HCT116 (cell line): Measurements from ENCODE around the gene DIP2C. TPM values are rescaled to one million over a fixed set of nuclear protein-coding genes. Genes with fewer than 3 reads are reported as not detected.

Experiments used
- ATAC-seq: fragments of 200-7000 bp; cut with Tn5 transposase; 2 replicates; pipeline ENCODE4 v1.9.1; 2020; ENCODE audit warnings: mild to moderate bottlenecking, moderate library complexity
- BruUV-seq: library from RNA; stranded (reverse); fragments of 400-500 nt; replicated peaks from 2 replicates; lab custom pipeline; 2021; lab: Mats Ljungman, UMichigan
- CTCF ChIA-PET: fragments of 300-600 bp; sonication (Branson Sonifier 250); formaldehyde crosslinking; loops from one replicate; lab custom pipeline; 2021; ENCODE audit warnings: antibody characterized with exemption; lab: Charles Lee
- POLR2A ChIA-PET: fragments of 300-600, 350-600 bp; sonication (Branson Sonifier 250); formaldehyde crosslinking; loops from one replicate; lab custom pipeline; 2021; ENCODE audit warnings: antibody characterized with exemption; lab: Charles Lee
- RAD21 ChIA-PET, 2 experiments: fragments of 300-600 bp; sonication (Branson Sonifier 250); formaldehyde crosslinking; loops; one replicate each; lab custom pipeline; 2023; ENCODE audit warnings: low total read pairs in 2 of 2; ENCODE audit not compliant: uncharacterized antibody in 2 of 2, unreplicated experiment in 2 of 2, low non-redundant PET in 1 of 2; lab: Charles Lee
- DNase-seq: peaks from one replicate; pipeline ENCODE4 v3.0.0-alpha.2; 2010; ENCODE audit warnings: low read depth, low spot score
- H2AFZ ChIP-seq: fragments of 200-600 bp; shearing (Covaris generic), sonication (generic); 2 replicates; pipeline ENCODE4 v1.6.1; 2017; ENCODE audit warnings: low read depth, mixed run types, mixed read lengths, antibody characterized with exemption, low read length; ENCODE audit not compliant: poor library complexity, severe bottlenecking
- H3K27ac ChIP-seq: 2 replicates; pipeline ENCODE4 v1.5.1; 2012; ENCODE audit warnings: low read depth, low read length
- H3K27me3 ChIP-seq: fragments of 200-600 bp; sonication (generic); 2 replicates; pipeline ENCODE4 v1.6.1; 2016; ENCODE audit warnings: mixed run types, low read length, mixed read lengths; ENCODE audit not compliant: insufficient read depth
- H3K36me3 ChIP-seq, 2 experiments: fragments of 200-500 bp in 1 of 2; fragments of 200-600 bp in 1 of 2; sonication (Bioruptor generic) in 1 of 2; sonication (generic) in 1 of 2; 2 replicates each; pipeline versions ENCODE4 v1.5.1 to v1.6.1; 2014 to 2016; ENCODE audit warnings: low read length in 2 of 2, inconsistent platforms in 1 of 2, mixed read lengths in 1 of 2, mixed run types in 1 of 2; ENCODE audit not compliant: insufficient read depth in 2 of 2, control insufficient read depth in 1 of 2
- H3K4me1 ChIP-seq, 2 experiments: fragments of 200-600 bp in 1 of 2; sonication (generic) in 1 of 2; 2 replicates each; pipeline versions ENCODE4 v1.5.1 to v1.6.1; 2012 to 2017; ENCODE audit warnings: low read length in 2 of 2, inconsistent platforms in 1 of 2, mild to moderate bottlenecking in 1 of 2, mixed read lengths in 1 of 2, mixed run types in 1 of 2, moderate library complexity in 1 of 2; ENCODE audit not compliant: insufficient read depth in 2 of 2, control insufficient read depth in 1 of 2
- H3K4me2 ChIP-seq: fragments of 200-600 bp; sonication (generic); 2 replicates; pipeline ENCODE4 v1.6.1; 2017; ENCODE audit warnings: mixed run types, low read length, mixed read lengths
- H3K4me3 ChIP-seq, 2 experiments: fragments of 200-600 bp in 1 of 2; sonication (generic) in 1 of 2; replicated peaks in 1 of 2; 2 replicates each; pipeline ENCODE4 v1.5.1; 2011 to 2016; ENCODE audit warnings: low read length in 2 of 2, control low read depth in 1 of 2, low read depth in 1 of 2, mild to moderate bottlenecking in 1 of 2, mixed read lengths in 1 of 2, mixed run types in 1 of 2
- H3K79me2 ChIP-seq: fragments of 200-600 bp; sonication (generic); 2 replicates; pipeline ENCODE4 v1.6.1; 2017; ENCODE audit warnings: mild to moderate bottlenecking, mixed run types, low read length, moderate library complexity, mixed read lengths; ENCODE audit not compliant: insufficient read depth
- H3K9ac ChIP-seq: fragments of 200-600 bp; sonication (generic); 2 replicates; pipeline ENCODE4 v1.6.1; 2016; ENCODE audit warnings: low read length, mixed read lengths
- H3K9me2 ChIP-seq: fragments of 200-600 bp; sonication (generic), shearing (Covaris generic); 2 replicates; pipeline ENCODE4 v1.6.1; 2017; ENCODE audit warnings: mixed run types, mild to moderate bottlenecking, moderate library complexity; ENCODE audit not compliant: insufficient read depth
- H3K9me3 ChIP-seq, 2 experiments: fragments of 200-500 bp in 1 of 2; fragments of 200-600 bp in 1 of 2; sonication (Bioruptor generic) in 1 of 2; sonication (generic) in 1 of 2; 2 replicates each; pipeline ENCODE4 v1.6.1; 2014 to 2017; ENCODE audit warnings: low read length in 2 of 2, mixed read lengths in 2 of 2, inconsistent platforms in 1 of 2, low read depth in 1 of 2, mild to moderate bottlenecking in 1 of 2, mixed run types in 1 of 2, moderate library complexity in 1 of 2; ENCODE audit not compliant: control insufficient read depth in 1 of 2, insufficient read depth in 1 of 2
- H4K20me1 ChIP-seq: fragments of 200-600 bp; sonication (generic), shearing (Covaris generic); 2 replicates; pipeline ENCODE4 v1.6.1; 2017; ENCODE audit warnings: mixed run types, mild to moderate bottlenecking, moderate library complexity; ENCODE audit not compliant: insufficient read depth
- ATF3 ChIP-seq: IDR thresholded peaks from 2 replicates; pipeline ENCODE4 v1.6.1; 2012
- CBX3 ChIP-seq: IDR thresholded peaks from 2 replicates; pipeline ENCODE4 v1.6.1; 2012; ENCODE audit warnings: low read depth
- CEBPB ChIP-seq: IDR thresholded peaks from 2 replicates; pipeline ENCODE4 v1.6.1; 2012; ENCODE audit warnings: low read depth
- EGR1 ChIP-seq: IDR thresholded peaks from 2 replicates; pipeline ENCODE4 v1.6.1; 2012; ENCODE audit warnings: low read depth
- ELF1 ChIP-seq: IDR thresholded peaks from 2 replicates; pipeline ENCODE4 v1.6.1; 2012; ENCODE audit warnings: low read depth, borderline replicate concordance
- EZH2 ChIP-seq: fragments of 200-600 bp; sonication (generic); IDR thresholded peaks from 2 replicates; pipeline ENCODE4 v1.6.1; 2017; ENCODE audit warnings: antibody characterized with exemption, mixed run types
- EZH2phosphoT487 ChIP-seq: fragments of 200-600 bp; IDR thresholded peaks from 2 replicates; pipeline ENCODE4 v1.6.1; 2018; ENCODE audit warnings: antibody characterized with exemption, borderline replicate concordance
- FOSL1 ChIP-seq: IDR thresholded peaks from 2 replicates; pipeline ENCODE4 v1.6.1; 2012; ENCODE audit warnings: low read depth
- JUND ChIP-seq: IDR thresholded peaks from 2 replicates; pipeline ENCODE4 v1.6.1; 2012
- POLR2A ChIP-seq: IDR thresholded peaks from 2 replicates; pipeline ENCODE4 v1.7.0; 2011; ENCODE audit warnings: borderline replicate concordance; ENCODE audit not compliant: insufficient read depth, insufficient read length; ENCODE audit errors: extremely low read depth
- RAD21 ChIP-seq: IDR thresholded peaks from 2 replicates; pipeline ENCODE4 v1.6.1; 2012; ENCODE audit warnings: low read depth, mild to moderate bottlenecking
- SIN3A ChIP-seq: IDR thresholded peaks from 2 replicates; pipeline ENCODE4 v1.6.1; 2012; ENCODE audit warnings: low read depth
- TCF7L2 ChIP-seq: IDR thresholded peaks from 2 replicates; pipeline ENCODE4 v1.7.0; 2011; ENCODE audit warnings: borderline replicate concordance, inconsistent platforms; ENCODE audit not compliant: insufficient read depth, insufficient read length; ENCODE audit errors: extremely low read depth
- ZFX ChIP-seq: fragments of 450-650 bp; IDR thresholded peaks from 2 replicates; pipeline ENCODE4 v1.6.1; 2017
- intact Hi-C: fragments of 100-400 bp; cut with micrococcal nuclease; formaldehyde crosslinking; loops from 2 replicates; pipeline ENCODE4 v1.10.0; 2022
- total RNA-seq: library from RNA; stranded (reverse); gene quantifications from one replicate; pipeline ENCODE4 v1.2.1, GENCODE V29; 2021; ENCODE audit not compliant: unreplicated experiment
- TF ChIP-seq, protein P1 (sequence below), 3 experiments: fragments of 200-600 bp in 1 of 3; sonication (generic) in 1 of 3; IDR thresholded peaks in 2 of 3; conservative IDR thresholded peaks in 1 of 3; 2 replicates each; pipeline ENCODE4 v1.5.1; 2012 to 2017; ENCODE audit warnings: low read depth in 2 of 3, low read length in 2 of 3, antibody characterized with exemption in 1 of 3, borderline replicate concordance in 1 of 3, control low read depth in 1 of 3, mild to moderate bottlenecking in 1 of 3, mixed read lengths in 1 of 3, mixed run types in 1 of 3, moderate library complexity in 1 of 3; ENCODE audit not compliant: insufficient read depth in 1 of 3
- TF ChIP-seq, protein P2 (sequence below): IDR thresholded peaks from 2 replicates; pipeline ENCODE4 v1.6.1; 2012

DIP2C gene
- total RNA-seq, 1 experiment from 2014 or later = 15.4 TPM

DNA sequence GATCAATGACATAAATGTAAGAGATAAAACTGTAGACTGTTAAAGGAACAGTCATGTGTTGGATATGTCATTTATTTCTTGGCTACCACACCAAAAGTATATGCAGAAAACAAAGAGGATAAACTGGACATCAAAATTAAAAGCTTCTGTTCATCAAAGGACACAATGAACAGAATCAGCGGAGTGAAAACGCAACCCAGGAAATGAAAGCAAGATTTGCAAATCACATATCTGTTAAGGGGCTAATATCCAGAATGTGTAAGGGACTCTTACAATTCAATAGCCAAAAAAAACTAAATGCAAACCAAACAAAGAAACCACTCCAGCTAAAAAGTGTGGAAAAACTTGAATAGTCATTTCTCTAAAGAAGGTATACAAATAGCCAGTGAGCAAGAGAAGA lies 390.0 kb downstream of the DIP2C start:
- H3K9me3 ChIP-seq = no peaks in the 10 kb centered on the region
- ATAC-seq (no peak), DNase-seq (no peak)
- no peaks in the 10 kb centered on the region for H3K27me3 ChIP-seq
- ChIA-PET RAD21 (no interaction called here), CTCF (no interaction called here), POLR2A (no interaction called here)
- H3K27ac ChIP-seq = no peak overlapping the region
- H3K9ac ChIP-seq = no peak overlapping the region
- intact Hi-C loops = no loop called here
- H2AFZ ChIP-seq = no peak overlapping the region
- H3K36me3 ChIP-seq = no peaks in the 10 kb centered on the region
- H3K4me3 ChIP-seq = no peak overlapping the region
- H3K9me2 ChIP-seq = no peaks in the 10 kb centered on the region
- no TSS peak for BruUV-seq
- H3K4me2 ChIP-seq = no peak overlapping the region
- H3K79me2 ChIP-seq = no peaks in the 10 kb centered on the region
- no peak for TF ChIP-seq TCF7L2
- TF ChIP-seq JUND = no peak
- no peak for TF ChIP-seq EZH2
- TF ChIP-seq ELF1 = no peak
- no peak for TF ChIP-seq CEBPB
- TF ChIP-seq EGR1 = no peak
- TF ChIP-seq CBX3 = no peak
- no peak for TF ChIP-seq POLR2A
- TF ChIP-seq SIN3A = no peak
- TF ChIP-seq, protein P1, sequence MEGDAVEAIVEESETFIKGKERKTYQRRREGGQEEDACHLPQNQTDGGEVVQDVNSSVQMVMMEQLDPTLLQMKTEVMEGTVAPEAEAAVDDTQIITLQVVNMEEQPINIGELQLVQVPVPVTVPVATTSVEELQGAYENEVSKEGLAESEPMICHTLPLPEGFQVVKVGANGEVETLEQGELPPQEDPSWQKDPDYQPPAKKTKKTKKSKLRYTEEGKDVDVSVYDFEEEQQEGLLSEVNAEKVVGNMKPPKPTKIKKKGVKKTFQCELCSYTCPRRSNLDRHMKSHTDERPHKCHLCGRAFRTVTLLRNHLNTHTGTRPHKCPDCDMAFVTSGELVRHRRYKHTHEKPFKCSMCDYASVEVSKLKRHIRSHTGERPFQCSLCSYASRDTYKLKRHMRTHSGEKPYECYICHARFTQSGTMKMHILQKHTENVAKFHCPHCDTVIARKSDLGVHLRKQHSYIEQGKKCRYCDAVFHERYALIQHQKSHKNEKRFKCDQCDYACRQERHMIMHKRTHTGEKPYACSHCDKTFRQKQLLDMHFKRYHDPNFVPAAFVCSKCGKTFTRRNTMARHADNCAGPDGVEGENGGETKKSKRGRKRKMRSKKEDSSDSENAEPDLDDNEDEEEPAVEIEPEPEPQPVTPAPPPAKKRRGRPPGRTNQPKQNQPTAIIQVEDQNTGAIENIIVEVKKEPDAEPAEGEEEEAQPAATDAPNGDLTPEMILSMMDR (IDR thresholded peaks at IDR 0.05 in 2 of 3, conservative IDR thresholded peaks at IDR 0.05 in 1 of 3; ENCODE audit: borderline replicate concordance in 1 of 3, insufficient read depth in 1 of 3, low read depth in 2 of 3, low read length in 2 of 3) = no peak
- TF ChIP-seq ATF3 = no peak
- TF ChIP-seq FOSL1 = no peak
- TF ChIP-seq, protein P2, sequence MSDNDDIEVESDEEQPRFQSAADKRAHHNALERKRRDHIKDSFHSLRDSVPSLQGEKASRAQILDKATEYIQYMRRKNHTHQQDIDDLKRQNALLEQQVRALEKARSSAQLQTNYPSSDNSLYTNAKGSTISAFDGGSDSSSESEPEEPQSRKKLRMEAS = no peak
- no peak for TF ChIP-seq EZH2phosphoT487
- no peak for TF ChIP-seq RAD21
- TF ChIP-seq ZFX = no peak
- no peaks in the 10 kb centered on the region for H4K20me1 ChIP-seq
- no peaks in the 10 kb centered on the region for H3K4me1 ChIP-seq
